ENCODE measurements around the gene EDEM3.

GRCh38 chr1:184701816-184702215 lies 52.8 kb downstream of the EDEM3 start:
- TF ChIP-seq CTCF (conservative IDR thresholded peaks at IDR 0.05) (no peak), ZFX (IDR thresholded peaks at IDR 0.05) (no peak)

Data from C4-2B (cell line).